Inferior parietal cortex (tissue), 1 donor: ENCODE data around the gene TBC1D2.

Experiments used
- DNase-seq: peaks from one replicate; pipeline ENCODE4 v3.0.0-alpha.2; 2016; ENCODE audit errors: extremely low spot score

TBC1D2 gene

DNA sequence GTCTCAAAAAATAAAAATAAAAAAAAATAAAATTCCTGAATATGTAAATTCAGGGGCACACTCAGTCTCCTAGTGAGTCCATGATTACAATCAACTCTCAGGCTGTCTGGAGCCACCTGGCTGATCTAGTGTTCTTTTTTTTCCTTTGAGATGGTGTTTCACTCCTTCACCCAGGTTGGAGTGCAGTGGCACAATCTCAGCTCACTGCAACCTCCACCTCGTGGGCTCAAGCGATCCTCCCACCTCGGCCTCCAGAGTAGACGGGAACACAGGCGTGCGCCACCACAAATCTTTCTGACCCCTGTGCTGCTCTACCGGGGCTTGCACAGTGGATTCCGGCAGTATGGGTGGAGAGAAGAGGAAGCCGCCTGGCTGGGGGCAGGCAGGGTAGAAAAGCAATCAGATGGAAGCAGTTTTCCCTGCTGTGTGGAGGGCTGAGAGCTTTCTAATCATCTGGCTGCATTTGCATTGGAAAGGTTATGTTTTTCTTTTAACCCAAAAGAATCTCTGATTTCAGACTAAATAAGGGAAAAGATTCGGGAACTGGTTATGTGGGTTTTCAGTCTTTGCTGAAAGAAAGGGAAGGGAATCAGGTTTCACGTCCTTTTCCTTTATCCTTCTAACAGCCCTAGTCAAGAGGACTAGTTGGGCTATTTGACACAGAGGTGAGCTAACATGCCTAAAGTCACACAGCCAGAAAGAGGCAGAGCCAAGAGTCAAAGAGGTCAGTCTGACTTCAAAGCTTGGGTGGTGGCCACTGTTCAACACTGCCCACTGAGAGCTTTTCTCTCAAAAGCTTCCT lies 36.7 kb downstream of the TBC1D2 start:
- no peak for DNase-seq

DNA sequence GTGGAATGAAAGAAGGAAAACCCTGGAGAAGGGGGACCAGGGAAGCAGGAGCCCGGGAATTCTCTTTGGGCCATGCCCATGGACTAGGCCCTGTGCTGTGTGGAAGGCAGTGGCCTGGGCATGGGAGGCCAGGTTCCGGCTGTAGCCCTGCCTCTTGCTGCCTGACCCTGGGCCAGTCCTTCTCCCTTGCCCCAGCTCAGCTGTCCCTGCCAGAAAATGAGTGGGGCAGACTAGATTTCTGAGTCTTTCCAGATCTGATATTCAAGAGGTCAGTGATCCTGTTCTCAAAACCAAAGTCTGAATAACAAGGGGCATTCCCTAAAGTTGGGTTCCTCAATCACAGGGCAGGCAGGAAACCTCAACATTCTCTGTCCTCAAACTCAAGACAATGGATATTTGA lies 38.2 kb downstream of the TBC1D2 start:
- DNase-seq = no peak

DNA sequence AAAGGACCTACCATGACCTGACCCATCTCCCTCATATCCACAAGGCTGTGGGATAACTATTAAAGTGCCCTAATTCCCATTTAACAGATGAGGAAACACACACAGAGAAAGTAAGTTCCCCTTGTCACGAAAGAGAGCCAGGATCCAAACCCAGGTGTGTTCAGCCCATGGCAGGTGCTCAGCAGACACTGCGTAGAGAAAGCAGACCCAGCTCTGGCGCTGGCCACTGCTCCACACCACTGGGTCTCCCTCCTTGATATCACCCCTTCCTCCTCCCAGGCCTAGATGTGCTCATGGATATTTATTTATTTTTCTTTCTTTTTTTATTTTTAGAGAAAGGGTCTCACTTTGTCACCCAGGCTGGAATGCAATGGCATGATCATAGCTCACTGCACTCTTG lies 39.1 kb downstream of the TBC1D2 start:
- no peak for DNase-seq

DNA sequence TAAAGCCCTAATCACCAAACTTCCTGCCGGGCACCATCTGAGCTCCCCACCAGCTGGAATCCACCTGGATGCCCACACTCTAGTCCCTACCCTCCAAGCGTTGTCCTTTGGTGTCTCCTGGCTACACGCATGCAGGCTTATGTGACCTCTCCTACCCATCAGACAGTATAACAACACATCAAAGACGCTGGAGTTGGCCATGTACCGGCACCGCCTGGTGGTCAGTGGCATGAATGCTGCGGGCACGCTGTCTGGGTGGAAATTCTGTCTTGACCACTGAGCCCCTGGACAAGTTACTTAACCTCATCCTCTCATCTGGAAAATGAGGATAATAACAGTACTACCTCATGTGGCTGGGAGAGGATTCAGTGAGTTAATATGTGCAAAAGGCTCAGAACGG lies 39.6 kb downstream of the TBC1D2 start:
- DNase-seq = no peak

DNA sequence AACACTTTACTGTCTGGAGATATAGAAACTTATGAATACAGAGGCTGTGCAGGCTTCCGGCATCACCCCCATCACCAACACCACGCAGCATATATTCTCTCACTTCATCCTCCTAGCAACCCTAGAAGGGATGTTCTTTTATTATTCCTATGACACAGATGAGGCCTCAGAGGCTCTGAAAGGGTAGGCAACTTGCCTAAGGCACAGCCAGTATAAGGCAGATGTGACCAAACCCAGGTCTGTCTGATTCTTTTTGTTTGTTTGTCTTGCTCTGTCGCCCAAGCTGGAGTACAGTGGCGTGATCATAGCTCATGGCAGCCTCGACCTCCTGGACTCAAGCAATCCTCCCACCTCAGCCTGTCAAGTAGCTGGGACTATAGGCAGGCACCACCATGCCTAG lies 40.2 kb downstream of the TBC1D2 start:
- no peak for DNase-seq

DNA sequence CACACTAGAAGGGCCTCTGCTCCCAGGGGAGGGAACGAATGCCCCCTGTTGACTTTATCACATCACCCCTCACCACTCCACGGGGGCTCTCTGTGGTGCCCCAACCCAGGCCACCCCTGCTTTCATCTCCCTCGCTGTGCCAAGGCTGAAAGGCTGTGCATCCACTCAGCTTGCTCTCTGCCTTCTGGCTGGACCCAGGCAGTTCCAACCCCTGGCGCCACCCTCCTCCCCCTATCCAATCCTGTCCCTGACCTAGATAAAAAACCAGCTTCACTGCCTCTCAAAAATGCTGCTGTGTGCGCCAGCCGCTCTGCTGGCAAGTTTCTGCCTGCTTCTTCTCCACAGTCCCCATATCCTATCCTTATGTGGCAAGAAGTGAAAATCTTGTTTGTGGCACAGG lies 40.6 kb downstream of the TBC1D2 start:
- no peak for DNase-seq

DNA sequence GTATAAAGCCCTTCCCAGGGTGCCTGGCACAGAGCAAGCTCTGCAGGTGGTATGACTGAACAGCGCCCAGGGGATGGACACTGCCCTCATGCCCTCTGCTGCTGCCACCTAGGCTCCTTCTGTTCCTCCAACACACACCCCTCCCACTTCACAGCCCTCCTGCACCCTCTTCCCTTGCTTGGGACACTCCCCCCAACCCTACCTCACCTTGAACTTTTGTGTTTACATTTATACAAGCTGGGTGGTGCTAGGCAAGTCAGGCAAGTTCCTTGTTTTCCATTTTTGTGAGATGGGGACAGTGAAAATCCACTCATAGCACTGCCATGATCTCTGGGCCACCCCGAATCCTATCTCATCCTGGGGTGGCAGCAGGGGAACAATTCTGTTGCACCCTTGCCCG lies 44.2 kb downstream of the TBC1D2 start:
- DNase-seq = no peak

DNA sequence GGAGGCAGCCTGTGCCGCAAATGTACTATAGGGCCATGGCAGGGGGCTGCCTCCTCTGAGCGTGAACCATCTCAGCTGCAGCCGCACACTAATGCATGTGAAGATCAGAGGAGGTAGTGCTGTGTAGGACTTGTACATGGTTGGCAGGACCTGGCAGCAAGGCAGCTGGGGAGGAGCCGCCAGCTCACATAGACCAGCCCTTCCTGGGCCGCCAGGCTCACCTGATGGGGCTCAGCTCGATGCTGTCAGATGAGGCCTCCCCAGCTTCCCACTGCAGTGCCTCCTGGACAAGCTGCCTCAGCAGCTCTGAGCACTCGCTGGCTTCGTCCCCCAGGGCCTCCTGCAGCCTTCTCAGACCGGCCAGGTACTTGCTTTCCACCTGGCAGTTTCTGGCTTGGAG lies 45.0 kb downstream of the TBC1D2 start:
- no peak for DNase-seq

DNA sequence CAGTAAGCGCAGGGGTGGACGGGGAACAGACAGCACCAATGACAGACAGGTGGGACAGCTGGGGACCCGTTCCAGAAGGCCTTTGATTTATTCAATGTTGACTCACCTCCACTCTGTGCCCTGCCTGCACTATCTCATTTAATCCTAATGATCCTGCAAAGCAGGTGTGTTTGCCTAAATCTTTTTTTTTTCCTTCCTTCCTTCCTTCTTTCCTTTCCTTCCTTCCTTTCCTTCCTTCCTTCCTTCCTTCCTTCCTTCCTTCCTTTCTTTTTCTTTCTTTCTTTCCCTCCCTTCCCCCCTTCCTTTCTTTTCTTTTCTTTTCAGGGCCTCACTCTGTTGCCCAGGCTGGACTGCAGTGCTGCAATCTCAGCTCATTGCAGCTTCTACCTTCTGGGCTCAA lies 45.9 kb downstream of the TBC1D2 start:
- no peak for DNase-seq

DNA sequence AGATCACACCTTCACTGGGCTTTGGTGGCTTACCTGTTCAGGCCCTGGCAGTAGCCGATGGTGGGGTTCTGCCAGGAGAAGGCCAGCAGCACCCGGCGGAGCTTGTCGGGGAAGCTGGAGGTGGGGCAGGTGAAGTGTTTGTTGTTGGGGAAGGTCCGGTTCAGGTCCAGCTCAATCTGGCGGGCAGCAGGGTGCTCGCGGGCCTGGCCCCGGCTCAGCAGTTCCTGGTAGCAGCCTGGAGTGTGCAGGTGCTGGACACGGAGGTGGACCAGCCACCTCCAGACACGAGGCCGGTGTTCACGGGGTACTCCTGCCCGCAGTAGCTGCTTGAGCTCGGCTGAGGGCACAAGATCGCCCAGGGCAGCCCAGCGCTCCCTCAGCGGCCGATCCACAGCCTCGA lies 46.8 kb downstream of the TBC1D2 start:
- DNase-seq = no peak

DNA sequence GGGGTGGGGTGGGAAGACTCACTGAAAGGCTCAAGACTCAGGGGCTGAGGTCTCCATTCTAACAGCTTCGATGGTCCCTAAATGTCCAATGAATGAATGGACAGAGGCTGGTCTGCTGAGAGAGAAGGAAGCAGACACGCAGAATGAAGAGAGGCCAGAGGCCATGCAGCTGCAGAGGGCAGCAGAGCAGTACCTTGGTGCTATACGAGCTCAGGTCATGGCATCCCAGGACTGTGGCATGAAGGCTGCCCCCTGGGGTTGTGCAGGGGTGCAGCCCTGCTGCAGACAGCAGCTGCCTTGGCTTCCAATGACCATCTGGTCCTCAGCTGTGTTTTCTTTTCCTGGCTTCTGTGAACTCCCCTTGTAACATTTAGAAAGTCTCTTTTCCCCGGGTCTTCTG lies 47.8 kb downstream of the TBC1D2 start:
- no peak for DNase-seq

DNA sequence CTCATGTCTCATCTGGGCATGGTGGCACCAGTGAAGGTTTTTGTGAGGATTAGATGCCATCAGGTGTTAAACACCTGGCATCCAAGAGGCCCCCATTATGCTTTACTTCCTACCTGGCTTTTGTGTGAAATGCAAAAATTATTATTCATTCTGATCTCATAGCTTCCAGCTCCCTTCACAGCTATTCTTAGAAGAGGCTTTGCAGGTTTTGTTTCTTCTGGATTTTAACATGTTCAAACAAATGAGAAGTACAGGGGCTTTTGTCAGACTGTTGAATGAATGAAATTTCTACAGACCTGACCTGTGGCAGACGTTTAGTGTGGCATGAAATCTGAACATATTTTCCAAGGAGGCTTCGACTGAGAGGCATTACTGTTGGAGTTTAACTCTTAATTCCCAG lies 48.7 kb downstream of the TBC1D2 start:
- DNase-seq = no peak

DNA sequence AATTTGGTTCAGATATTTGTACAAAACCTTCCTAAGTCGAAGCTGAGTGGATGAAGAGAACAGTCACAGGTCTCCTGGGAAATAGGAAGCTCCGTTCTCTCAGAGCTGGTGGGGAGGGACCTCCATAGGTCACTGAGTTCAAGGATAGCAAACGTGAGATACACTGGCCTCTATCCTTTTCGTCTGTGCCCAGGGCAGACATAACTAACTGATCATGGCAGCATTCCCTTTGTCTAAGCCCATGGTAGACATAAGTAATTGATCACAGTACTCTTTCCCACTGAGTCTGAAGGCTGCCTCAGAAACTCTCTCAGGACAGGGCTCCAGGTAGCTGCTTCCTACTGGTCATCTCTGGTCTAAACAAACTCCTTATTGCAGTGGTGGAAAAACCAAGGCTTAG lies 50.8 kb downstream of the TBC1D2 start:
- DNase-seq = no peak

DNA sequence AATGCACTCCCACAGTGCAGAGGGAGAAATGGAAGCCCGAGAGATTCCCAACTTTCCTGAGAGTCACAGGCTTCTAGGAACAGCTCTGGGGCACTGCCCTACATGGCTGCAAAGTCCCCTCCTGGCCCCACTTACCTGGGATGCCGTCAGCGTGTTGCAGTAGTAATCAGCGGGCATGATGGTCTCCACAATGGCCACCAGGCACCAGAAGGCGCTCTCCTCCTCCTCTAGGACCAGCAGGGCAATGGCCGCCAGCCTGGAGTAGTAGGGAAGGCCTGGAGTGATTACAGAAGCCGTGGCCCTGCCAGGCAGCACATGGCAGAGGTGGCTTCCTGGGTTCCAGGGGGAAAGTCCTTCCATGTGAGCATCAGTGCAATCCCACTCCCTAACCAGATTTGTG lies 52.3 kb downstream of the TBC1D2 start:
- DNase-seq = no peak

DNA sequence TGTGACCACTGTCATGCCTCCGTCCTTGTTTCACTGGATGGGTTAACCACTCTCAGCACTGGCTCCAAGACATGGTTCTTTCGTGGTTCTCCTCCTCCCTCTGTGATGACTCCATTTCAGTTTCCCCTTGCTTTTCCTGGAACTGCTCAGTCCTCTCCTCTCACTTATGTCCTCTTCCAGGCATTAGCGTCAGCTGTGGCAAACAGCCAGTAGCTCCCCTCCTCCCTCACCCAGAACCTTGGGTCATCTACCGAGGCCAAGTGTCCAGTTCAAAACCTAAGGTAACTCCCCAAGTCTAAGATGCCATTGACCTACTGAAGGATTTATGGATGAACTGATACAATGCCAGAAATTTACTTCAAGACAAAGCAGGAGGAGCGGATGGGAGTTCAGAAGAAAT lies 53.2 kb downstream of the TBC1D2 start:
- DNase-seq = no peak

DNA sequence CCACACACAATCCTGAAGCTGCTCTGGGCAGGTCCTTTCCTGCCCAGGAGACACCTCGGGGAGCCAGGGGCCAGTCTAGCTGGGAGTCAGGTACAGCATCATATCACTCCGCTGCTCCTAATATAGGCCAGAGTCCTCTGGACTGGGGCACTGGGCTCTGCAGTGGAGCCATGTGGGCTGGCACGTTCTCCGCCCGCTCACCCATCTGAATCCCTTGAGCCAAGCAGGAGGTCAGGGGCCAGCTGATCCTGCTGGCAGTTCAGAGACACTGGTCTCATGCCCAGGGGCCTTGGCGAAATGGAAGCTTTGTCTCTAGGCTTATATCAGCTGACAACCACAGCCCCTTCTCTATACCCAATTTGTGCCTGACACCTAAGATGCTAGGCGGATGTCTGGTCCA lies 53.7 kb downstream of the TBC1D2 start:
- DNase-seq = no peak

DNA sequence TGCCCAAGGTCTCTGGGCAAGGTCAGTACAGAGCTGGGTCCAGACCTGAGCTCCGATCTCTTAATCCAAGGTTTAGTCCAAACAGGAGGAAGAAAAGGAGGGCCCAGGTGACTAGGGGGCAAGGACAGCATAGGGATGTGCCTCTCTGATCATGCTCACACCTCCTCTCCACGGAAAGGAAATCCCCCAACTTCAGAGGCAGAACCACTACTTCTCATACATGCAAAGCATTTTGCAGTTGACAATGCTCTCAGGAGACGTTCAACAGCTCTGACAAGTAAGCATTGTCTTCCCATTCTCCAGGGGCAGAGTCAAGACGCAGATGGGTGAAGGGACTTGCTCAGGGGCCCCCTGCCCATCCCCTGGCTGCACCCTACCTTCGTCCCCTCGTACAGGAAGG lies 54.3 kb downstream of the TBC1D2 start:
- no peak for DNase-seq

DNA sequence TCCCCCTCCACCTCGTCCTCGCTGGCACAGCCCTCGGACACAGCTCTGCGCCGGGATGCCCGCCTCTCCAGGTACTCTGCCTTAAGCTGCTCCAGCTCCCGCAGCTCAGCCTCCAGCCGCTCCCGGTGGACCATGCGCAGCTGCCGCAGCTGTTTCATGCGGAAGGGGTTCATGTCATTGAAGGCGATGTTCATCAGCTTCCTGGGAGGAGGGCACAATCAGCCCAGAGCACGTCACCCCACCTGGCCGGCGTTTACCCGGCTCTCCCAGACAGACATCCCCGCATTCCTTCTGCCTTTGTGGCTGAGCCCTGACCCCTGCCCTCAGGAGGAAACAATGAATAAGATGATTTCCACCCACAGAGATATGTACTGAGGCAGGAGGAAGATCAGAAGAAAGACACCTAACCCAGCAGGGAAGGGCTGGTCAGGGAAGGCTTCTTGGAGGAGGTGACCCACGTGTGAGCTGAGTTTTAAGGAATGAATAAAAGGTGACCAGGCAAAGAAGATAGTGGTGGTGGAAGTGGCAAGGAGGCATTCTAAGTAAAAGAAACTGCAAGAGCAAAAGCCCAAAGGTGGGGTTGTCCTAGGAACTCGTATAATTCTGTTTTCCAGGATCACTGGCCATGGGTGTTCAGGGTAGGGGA lies 55.9 kb downstream of the TBC1D2 start:
- DNase-seq = no peak

DNA sequence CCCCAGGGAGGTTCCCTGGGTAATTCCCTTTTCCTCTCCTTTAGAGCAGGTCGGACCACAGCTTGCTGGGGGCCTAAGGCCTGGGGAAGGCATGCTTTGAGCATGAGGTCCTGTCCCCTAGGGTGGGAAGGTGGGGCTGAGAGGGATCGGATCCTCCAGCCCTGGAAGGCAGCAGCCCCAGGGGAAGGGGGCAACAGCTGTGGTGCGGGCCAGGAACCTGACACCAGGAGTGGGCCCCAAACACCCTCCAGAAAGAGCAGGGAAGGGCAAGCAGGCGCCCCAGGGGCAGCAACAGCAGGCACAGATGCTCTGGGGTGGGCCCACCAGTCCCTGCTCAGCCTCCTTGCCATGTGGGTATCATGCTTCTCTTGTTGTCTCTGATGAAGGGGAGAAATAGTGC lies 59.8 kb downstream of the TBC1D2 start:
- DNase-seq = no peak

DNA sequence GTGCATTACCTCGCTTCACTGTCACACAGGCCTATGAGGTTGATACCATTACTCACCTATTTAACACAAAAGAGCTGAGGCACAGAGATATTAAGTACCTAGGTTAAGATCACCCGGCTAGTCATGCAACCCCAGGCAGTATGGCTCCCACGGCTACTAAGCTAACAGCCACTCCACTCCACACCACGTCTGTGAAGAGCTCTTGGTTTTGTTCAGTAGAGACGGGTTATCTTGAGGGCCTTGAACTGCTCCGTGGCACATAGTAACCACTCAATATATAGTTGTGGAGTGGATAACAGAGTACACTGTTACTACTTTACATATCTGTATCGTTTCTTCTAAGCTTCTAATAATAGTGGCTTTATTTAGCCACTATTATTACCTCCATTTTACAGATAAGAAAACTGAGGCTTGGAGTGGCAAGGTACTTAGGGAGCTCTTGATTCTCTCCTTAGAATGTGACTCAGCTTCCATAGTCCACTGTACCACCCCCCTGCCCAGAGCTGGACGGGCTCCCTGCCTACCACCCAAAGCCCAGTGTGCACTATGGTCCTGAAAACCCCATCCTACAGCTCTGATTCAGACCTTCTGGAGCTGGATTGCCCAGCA lies 62.0 kb downstream of the TBC1D2 start:
- DNase-seq = no peak

DNA sequence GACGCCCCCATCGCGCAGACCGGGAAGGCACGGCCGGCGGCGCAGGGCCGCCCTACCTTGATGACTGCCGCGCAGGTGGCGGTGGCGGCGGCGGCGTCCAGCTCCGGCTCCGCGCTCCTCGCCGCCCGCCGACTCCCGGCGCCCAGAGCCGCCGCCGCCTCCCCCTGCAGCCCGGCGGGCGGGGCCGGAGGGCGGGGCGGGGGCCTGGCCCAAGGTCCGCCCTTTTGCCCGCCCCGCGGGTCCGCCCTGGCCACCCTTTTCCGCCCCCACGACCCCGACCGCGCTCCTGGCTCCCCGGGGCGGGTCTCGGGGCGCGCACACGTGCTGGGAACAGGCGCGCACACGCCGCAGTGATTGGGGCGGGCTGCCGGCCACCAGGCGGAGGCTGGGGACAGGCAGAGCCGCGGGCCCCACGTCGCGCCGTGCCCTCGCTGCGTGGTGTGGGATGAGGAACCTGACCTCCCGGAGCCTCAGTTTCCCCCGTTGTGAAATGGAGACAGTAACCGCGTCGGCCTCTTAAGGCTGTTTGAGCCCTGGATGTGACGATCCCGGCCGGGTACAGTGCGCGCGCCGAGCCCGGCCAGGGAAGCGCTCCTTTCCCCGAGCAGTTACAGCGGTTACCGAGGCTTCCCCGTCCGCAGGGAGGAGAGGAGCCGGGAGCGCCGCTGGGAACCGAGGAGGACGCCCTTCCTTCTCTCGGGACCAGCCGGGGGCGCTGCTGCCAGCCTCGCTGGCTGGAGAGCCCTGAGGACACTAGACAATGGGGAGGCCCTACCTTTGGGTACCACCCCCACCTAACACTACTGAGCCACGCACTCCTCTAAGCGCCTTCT lies 62.7 kb downstream of the TBC1D2 start, which contains the start of gene CORO2A:
CORO2A (minus strand) TSS at position 135 of the 833 bp plus-strand sequence. CDS start 34,977 bp downstream, outside the sequence.
- peak; percentile 58 for DNase-seq
